ENCODE data around the gene ZBTB7C.

DNA sequence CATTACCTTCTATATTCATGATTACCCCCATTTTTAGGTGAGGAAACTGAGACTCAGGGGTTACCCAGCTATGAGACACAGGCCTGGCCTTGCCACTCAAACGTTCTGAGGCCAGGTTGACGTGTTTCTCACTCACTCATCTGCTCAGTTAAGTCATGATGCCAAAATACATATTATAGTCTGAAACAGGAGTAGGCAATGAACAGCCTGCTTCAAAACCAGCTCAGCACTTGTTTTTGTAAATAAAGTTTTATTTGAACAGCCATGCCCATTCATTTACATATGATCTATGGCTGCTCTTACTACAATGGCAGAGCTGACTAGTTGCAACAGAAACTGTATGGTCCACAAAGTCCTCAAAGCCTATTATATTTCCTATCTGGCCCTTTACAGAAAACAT, 404.6 kb downstream of the ZBTB7C start:
- TF ChIP-seq ARNT (IDR thresholded peaks at IDR 0.05) (no peak), L3MBTL2 (conservative IDR thresholded peaks at IDR 0.05) (no peak), SUZ12 (IDR thresholded peaks at IDR 0.05) (no peak), BHLHE40 (IDR thresholded peaks at IDR 0.05; ENCODE audit: borderline replicate concordance) (no peak), TARDBP (IDR thresholded peaks at IDR 0.05) (no peak), LEF1 (IDR thresholded peaks at IDR 0.05; ENCODE audit: borderline replicate concordance) (no peak), SP1 (IDR thresholded peaks at IDR 0.05) (no peak), ELF4 (IDR thresholded peaks at IDR 0.05) (no peak)
